A549 (cell line): ENCODE measurements around the gene ATP5PO. TPM values are rescaled to one million over a fixed set of nuclear protein-coding genes. Genes with fewer than 3 reads are reported as not detected.

Source experiments
- ATAC-seq, 2 experiments: fragments of 200-7000 bp in 1 of 2; fragments of >200 bp in 1 of 2; cut with Nextera tagmentation in 1 of 2; cut with Tn5 transposase in 1 of 2; 3 replicates each; pipeline versions ENCODE4 v1.8.0 to v1.9.1; 2018 to 2020; ENCODE audit warnings: mild to moderate bottlenecking in 1 of 2, moderate library complexity in 1 of 2
- CTCF ChIA-PET: fragments of 300-600 bp; sonication (Branson Sonifier 250); formaldehyde crosslinking; extraction: SDS; loops from one replicate; lab custom pipeline; 2021; ENCODE audit warnings: antibody characterized with exemption, inconsistent platforms; lab: Yijun Ruan, JAX
- POLR2A ChIA-PET: fragments of 350-600 bp; formaldehyde crosslinking; extraction: SDS; loops from one replicate; lab custom pipeline; 2021; ENCODE audit warnings: antibody characterized with exemption, inconsistent platforms; lab: Yijun Ruan, JAX
- DNase-seq, 2 experiments: peaks; one replicate each; pipeline versions ENCODE4 v3.0.0 to v3.0.0-alpha.2; 2011 to 2016; ENCODE audit warnings: low read depth in 1 of 2, low spot score in 1 of 2
- FAIRE-seq: peaks from 2 replicates; lab custom pipeline; 2011; peaks lifted over from hg19 to GRCh38; lab: Jason Lieb, UNC
- H3K27ac ChIP-seq, 2 experiments: fragments of >200 bp; sonication (Bioruptor Twin); formaldehyde crosslinking; 3 replicates each; pipeline ENCODE4 v1.5.1; 2016 to 2017
- H3K4me1 ChIP-seq: fragments of >200 bp; sonication (Bioruptor Twin); formaldehyde crosslinking; 3 replicates; pipeline ENCODE4 v1.6.1; 2016
- H3K4me2 ChIP-seq: fragments of >200 bp; sonication (Bioruptor Twin); formaldehyde crosslinking; 3 replicates; pipeline ENCODE4 v1.6.1; 2016
- H3K4me3 ChIP-seq: fragments of >200 bp; sonication (Bioruptor Twin); formaldehyde crosslinking; 3 replicates; pipeline ENCODE4 v1.5.1; 2016
- H3K9me3 ChIP-seq: fragments of >200 bp; sonication (Bioruptor Twin); formaldehyde crosslinking; 3 replicates; pipeline ENCODE4 v1.6.1; 2016
- CBX2 ChIP-seq: fragments of 200-600 bp; sonication (generic); IDR thresholded peaks from 2 replicates; pipeline ENCODE4 v1.6.1; 2016; ENCODE audit warnings: low read depth, mild to moderate bottlenecking, borderline replicate concordance
- EHF ChIP-seq: fragments of 250-450 bp; sonication (Bioruptor Pico); IDR thresholded peaks from 2 replicates; pipeline ENCODE4 v1.5.0; 2020; ENCODE audit warnings: mild to moderate bottlenecking
- EP300 ChIP-seq, 2 experiments: fragments of >200 bp; sonication (Bioruptor Twin); formaldehyde crosslinking; IDR thresholded peaks; 2 replicates in 1 of 2; 3 replicates in 1 of 2; pipeline ENCODE4 v1.6.1; 2016 to 2017
- ESRRA ChIP-seq: fragments of 150-350 bp; IDR thresholded peaks from 2 replicates; pipeline ENCODE4 v1.6.1; 2014; ENCODE audit warnings: mild to moderate bottlenecking, low read length, borderline replicate concordance
- KDM1A ChIP-seq: fragments of 200-600 bp; sonication (generic); IDR thresholded peaks from 2 replicates; pipeline ENCODE4 v1.6.1; 2016; ENCODE audit warnings: low read depth, mild to moderate bottlenecking
- NR3C1 ChIP-seq: fragments of >200 bp; sonication (Bioruptor Twin); formaldehyde crosslinking; IDR thresholded peaks from 3 replicates; pipeline ENCODE4 v1.6.1; 2017
- PBX3 ChIP-seq: IDR thresholded peaks from 2 replicates; pipeline ENCODE4 v1.6.1; 2012
- POLR2A ChIP-seq: IDR thresholded peaks from 2 replicates; pipeline ENCODE4 v1.6.1; 2012; ENCODE audit warnings: mild to moderate bottlenecking, low read length
- POLR2AphosphoS2 ChIP-seq: conservative IDR thresholded peaks from 2 replicates; pipeline ENCODE4 v1.6.1; 2012; ENCODE audit warnings: low read length, improper control_type of control experiment, inconsistent platforms
- RAD21 ChIP-seq, 2 experiments: fragments of >200 bp in 1 of 2; sonication (Bioruptor Twin) in 1 of 2; formaldehyde crosslinking in 1 of 2; IDR thresholded peaks in 1 of 2; conservative IDR thresholded peaks in 1 of 2; 2 replicates in 1 of 2; 3 replicates in 1 of 2; pipeline ENCODE4 v1.6.1; 2012 to 2018; ENCODE audit warnings: inconsistent platforms in 1 of 2
- RARB ChIP-seq: fragments of 250-450 bp; sonication (Bioruptor Pico); IDR thresholded peaks from 2 replicates; pipeline ENCODE4 v1.8.0; 2021; ENCODE audit warnings: mild to moderate bottlenecking, moderate library complexity
- SMC3 ChIP-seq: fragments of >200 bp; sonication (Bioruptor Twin); formaldehyde crosslinking; IDR thresholded peaks from 3 replicates; pipeline ENCODE4 v1.6.1; 2018; ENCODE audit warnings: inconsistent platforms
- SREBF2 ChIP-seq: fragments of 450-650 bp; IDR thresholded peaks from 2 replicates; pipeline ENCODE4 v1.6.1; 2014; ENCODE audit warnings: mild to moderate bottlenecking, moderate library complexity
- TP53 ChIP-seq: fragments of 250-450 bp; sonication (Bioruptor Pico); IDR thresholded peaks from 2 replicates; pipeline ENCODE4 v1.5.0; 2021; ENCODE audit warnings: mild to moderate bottlenecking, moderate library complexity
- WGBS: methylation state at CpG from one replicate; pipeline ENCODE4 v1.1.6; 2017; ENCODE audit errors: missing lambda C conversion rate; 5-methylcytosine and 5-hydroxymethylcytosine counted together
- polyA plus RNA-seq, 4 experiments: library from polyadenylated mRNA; depleted of rRNA in 3 of 4; stranded (reverse); fragments of >200 nt; fragmentation: RNase III in 1 of 4; extraction: RNeasy Plus Mini Kit Qiagen cat#74134 plus additional on column Dnase treatment in 1 of 4; gene quantifications; 2 replicates in 3 of 4; 3 replicates in 1 of 4; pipeline ENCODE4 v1.2.3, GENCODE V29; 2011 to 2017
- TF ChIP-seq, protein P1 (sequence below): IDR thresholded peaks from 2 replicates; pipeline ENCODE4 v1.6.1; 2012; ENCODE audit warnings: low read depth, borderline replicate concordance
- TF ChIP-seq, protein P2 (sequence below): fragments of >200 bp; sonication (Bioruptor Twin); formaldehyde crosslinking; IDR thresholded peaks from 2 replicates; pipeline ENCODE4 v1.6.1; 2016
- TF ChIP-seq, protein P3 (sequence below): fragments of >200 bp; sonication (Bioruptor Twin); formaldehyde crosslinking; IDR thresholded peaks from 3 replicates; pipeline ENCODE4 v1.6.1; 2016
- TF ChIP-seq, protein P4 (sequence below): fragments of 450-650 bp; IDR thresholded peaks from 2 replicates; pipeline ENCODE4 v1.6.1; 2014; ENCODE audit warnings: antibody characterized with exemption
- TF ChIP-seq, protein P5 (sequence below): fragments of 200-600 bp; sonication (generic); IDR thresholded peaks from 2 replicates; pipeline ENCODE4 v1.6.1; 2016; ENCODE audit warnings: antibody characterized with exemption, mild to moderate bottlenecking, moderate library complexity

The ATP5PO gene
- polyA plus RNA-seq, 2 of the 4 experiments (the other 2 are of a cell fraction): 143 to 252 TPM

DNA sequence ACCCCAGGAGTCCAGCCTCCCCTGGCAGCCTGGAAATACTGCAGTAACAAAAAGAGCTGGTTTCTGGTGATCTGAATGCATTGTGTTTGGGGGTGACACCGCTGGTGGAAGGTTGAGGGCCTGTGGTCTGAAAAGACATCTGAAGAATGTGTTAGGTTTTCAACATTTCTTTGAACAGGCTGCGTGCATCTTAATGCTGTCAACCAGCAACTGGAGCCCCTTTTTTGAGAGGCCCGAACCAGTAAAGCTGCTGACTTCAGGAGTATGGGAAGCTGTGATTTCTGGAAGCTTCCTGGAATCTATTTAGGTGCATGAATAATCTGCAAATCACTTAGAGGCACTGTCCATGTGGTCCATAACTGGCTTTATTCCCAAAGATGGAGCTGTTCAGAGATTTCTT, 17.0 kb downstream of the ATP5PO start:
- H3K27ac ChIP-seq: no peak overlapping the region
- ATAC-seq (no peak), DNase-seq (no peak), FAIRE-seq (no peak)
- WGBS: 89% methylated on average over 3 of the region's 3 CpGs
- ChIA-PET POLR2A (no interaction called here), CTCF (interaction anchor here (1.2 kb wide), 1 partner anchor 291 kb away, joined by 3 read pairs; no protein-coding TSS in a partner anchor)
- TF ChIP-seq, protein P1, sequence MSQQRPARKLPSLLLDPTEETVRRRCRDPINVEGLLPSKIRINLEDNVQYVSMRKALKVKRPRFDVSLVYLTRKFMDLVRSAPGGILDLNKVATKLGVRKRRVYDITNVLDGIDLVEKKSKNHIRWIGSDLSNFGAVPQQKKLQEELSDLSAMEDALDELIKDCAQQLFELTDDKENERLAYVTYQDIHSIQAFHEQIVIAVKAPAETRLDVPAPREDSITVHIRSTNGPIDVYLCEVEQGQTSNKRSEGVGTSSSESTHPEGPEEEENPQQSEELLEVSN: no peak
- TF ChIP-seq NR3C1 (no peak), RAD21 (conservative IDR thresholded peaks at IDR 0.05 in 1 of 2, IDR thresholded peaks at IDR 0.05 in 1 of 2) (no peak), SMC3 (no peak), CBX2 (no peak), KDM1A (no peak), EHF (no peak)
- TF ChIP-seq, protein P2, sequence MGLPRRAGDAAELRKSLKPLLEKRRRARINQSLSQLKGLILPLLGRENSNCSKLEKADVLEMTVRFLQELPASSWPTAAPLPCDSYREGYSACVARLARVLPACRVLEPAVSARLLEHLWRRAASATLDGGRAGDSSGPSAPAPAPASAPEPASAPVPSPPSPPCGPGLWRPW: no peak
- TF ChIP-seq, protein P3, sequence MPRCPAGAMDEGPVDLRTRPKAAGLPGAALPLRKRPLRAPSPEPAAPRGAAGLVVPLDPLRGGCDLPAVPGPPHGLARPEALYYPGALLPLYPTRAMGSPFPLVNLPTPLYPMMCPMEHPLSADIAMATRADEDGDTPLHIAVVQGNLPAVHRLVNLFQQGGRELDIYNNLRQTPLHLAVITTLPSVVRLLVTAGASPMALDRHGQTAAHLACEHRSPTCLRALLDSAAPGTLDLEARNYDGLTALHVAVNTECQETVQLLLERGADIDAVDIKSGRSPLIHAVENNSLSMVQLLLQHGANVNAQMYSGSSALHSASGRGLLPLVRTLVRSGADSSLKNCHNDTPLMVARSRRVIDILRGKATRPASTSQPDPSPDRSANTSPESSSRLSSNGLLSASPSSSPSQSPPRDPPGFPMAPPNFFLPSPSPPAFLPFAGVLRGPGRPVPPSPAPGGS: no peak
- TF ChIP-seq, protein P4, sequence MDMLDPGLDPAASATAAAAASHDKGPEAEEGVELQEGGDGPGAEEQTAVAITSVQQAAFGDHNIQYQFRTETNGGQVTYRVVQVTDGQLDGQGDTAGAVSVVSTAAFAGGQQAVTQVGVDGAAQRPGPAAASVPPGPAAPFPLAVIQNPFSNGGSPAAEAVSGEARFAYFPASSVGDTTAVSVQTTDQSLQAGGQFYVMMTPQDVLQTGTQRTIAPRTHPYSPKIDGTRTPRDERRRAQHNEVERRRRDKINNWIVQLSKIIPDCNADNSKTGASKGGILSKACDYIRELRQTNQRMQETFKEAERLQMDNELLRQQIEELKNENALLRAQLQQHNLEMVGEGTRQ: no peak
- TF ChIP-seq, protein P5, sequence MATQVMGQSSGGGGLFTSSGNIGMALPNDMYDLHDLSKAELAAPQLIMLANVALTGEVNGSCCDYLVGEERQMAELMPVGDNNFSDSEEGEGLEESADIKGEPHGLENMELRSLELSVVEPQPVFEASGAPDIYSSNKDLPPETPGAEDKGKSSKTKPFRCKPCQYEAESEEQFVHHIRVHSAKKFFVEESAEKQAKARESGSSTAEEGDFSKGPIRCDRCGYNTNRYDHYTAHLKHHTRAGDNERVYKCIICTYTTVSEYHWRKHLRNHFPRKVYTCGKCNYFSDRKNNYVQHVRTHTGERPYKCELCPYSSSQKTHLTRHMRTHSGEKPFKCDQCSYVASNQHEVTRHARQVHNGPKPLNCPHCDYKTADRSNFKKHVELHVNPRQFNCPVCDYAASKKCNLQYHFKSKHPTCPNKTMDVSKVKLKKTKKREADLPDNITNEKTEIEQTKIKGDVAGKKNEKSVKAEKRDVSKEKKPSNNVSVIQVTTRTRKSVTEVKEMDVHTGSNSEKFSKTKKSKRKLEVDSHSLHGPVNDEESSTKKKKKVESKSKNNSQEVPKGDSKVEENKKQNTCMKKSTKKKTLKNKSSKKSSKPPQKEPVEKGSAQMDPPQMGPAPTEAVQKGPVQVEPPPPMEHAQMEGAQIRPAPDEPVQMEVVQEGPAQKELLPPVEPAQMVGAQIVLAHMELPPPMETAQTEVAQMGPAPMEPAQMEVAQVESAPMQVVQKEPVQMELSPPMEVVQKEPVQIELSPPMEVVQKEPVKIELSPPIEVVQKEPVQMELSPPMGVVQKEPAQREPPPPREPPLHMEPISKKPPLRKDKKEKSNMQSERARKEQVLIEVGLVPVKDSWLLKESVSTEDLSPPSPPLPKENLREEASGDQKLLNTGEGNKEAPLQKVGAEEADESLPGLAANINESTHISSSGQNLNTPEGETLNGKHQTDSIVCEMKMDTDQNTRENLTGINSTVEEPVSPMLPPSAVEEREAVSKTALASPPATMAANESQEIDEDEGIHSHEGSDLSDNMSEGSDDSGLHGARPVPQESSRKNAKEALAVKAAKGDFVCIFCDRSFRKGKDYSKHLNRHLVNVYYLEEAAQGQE: no peak
- H3K9me3 ChIP-seq: no peaks in the 10 kb centered on the region
- H3K4me3 ChIP-seq: no peak overlapping the region
- H3K4me2 ChIP-seq: no peak overlapping the region
- H3K4me1 ChIP-seq: peaks cover 3% of the 10 kb centered on the region; the same call in 1 of the 3 replicates

GRCh38 chr21:33897739-33898138, 17.9 kb downstream of the ATP5PO start:
- Histone ChIP-seq H3K4me2 (no peak overlapping the region), H3K27ac (no peak overlapping the region), H3K9me3 (no peaks in the 10 kb centered on the region), H3K4me3 (no peak overlapping the region), H3K4me1 (peaks cover 3% of the 10 kb centered on the region; the same call in 1 of the 3 replicates)
- WGBS: 85% methylated on average over 3 of the region's 3 CpGs
- DNase-seq (no peak), FAIRE-seq (no peak), ATAC-seq (no peak)
- CTCF ChIA-PET: interaction anchor here (1.2 to 2.1 kb wide), 2 partner anchors 290 to 292 kb away, joined by 3 to 9 read pairs; no protein-coding TSS in a partner anchor
- no peak for TF ChIP-seq ESRRA
- no peak for TF ChIP-seq EP300 (IDR thresholded peaks at IDR 0.05)
- no peak for TF ChIP-seq RAD21 (conservative IDR thresholded peaks at IDR 0.05 in 1 of 2, IDR thresholded peaks at IDR 0.05 in 1 of 2)
- no peak for TF ChIP-seq PBX3
- no peak for TF ChIP-seq SREBF2
- TF ChIP-seq POLR2AphosphoS2: no peak
- TF ChIP-seq TP53: no peak
- no peak for TF ChIP-seq CBX2
- TF ChIP-seq POLR2A: no peak
- TF ChIP-seq RARB (CRISPR knock-in tag): no peak
- POLR2A ChIA-PET: no interaction called here
